Stimulated activated memory B cell treated with anti-CD40 and anti-IgM and Interleukin-4, amounts not matched to agents 10 μg/mL and 1 μg/mL and 100 μg/mL, for 72 hours (primary cell): ENCODE results near the gene SGPL1.

Experiments used
- ATAC-seq: fragments of 150-1000 bp; cut with Tn5 transposase; 2 replicates; pipeline ENCODE4 v1.10.0; 2021
- H3K27ac Mint-ChIP-seq: one replicate; pipeline ENCODE4 v1.8.0; 2022; ENCODE audit warnings: mild to moderate bottlenecking, mixed read lengths
- H3K27me3 Mint-ChIP-seq: one replicate; pipeline ENCODE4 v1.8.0; 2022; ENCODE audit warnings: mixed read lengths
- H3K36me3 Mint-ChIP-seq: one replicate; pipeline ENCODE4 v1.8.0; 2022; ENCODE audit warnings: mixed read lengths
- H3K4me1 Mint-ChIP-seq: one replicate; pipeline ENCODE4 v1.8.0; 2022; ENCODE audit warnings: mixed read lengths
- H3K4me3 Mint-ChIP-seq: one replicate; pipeline ENCODE4 v1.8.0; 2022; ENCODE audit warnings: mild to moderate bottlenecking, moderate library complexity, mixed read lengths
- H3K9me3 Mint-ChIP-seq: one replicate; pipeline ENCODE4 v1.8.0; 2022; ENCODE audit warnings: mixed read lengths

The SGPL1 gene

GRCh38 chr10:70791386-70792039 is 24.2 kb upstream of the SGPL1 start:
- H3K27ac Mint-ChIP-seq = no peak overlapping the region
- peaks cover under 1% of the 10 kb centered on the region for H3K9me3 Mint-ChIP-seq
- no peak for ATAC-seq
- no peaks in the 10 kb centered on the region for H3K36me3 Mint-ChIP-seq
- no peaks in the 10 kb centered on the region for H3K4me1 Mint-ChIP-seq
- H3K27me3 Mint-ChIP-seq = peaks cover 59% of the 10 kb centered on the region
- no peak overlapping the region for H3K4me3 Mint-ChIP-seq

DNA sequence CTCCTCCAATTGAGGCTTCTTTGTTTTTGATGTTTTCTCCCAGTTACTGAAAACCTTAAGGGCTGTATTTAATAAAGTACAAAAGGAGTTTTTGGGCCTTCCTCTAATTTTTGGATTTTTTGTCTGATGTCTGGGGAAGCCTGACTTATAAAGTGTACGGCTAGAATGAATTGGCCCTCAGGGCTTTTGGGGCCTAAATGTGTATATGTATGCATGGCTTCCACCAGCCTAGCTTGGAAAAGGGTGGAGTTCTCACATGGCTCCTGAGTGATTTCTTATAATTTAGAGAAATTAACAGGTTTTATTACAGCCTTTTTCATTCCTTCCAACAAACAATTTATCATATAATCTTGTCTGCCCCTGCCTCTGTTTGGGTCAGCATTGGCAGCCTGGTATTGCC is 20.1 kb upstream of the SGPL1 start:
- H3K9me3 Mint-ChIP-seq = peaks cover 3% of the 10 kb centered on the region
- no peak for ATAC-seq

DNA sequence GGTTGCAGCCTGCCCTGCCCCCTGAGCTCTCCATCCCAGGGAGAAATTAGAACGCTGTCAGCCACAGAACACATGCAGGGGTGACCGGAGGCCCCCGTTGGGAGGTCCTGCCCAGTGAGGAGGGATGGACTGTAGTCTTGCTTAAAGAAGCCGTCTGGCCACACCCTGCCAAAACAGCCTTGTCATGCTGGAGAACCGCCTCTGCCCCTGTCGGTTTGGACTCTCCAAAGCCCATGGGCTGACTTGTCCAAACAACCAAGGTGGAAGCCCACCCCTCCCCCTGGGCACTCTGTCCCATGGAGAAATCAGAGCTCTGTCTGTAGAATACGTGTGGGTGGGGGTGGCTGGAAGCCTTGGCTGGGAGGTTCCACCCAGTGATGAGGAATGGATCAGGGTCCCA is 17.9 kb upstream of the SGPL1 start:
- no peaks in the 10 kb centered on the region for H3K36me3 Mint-ChIP-seq
- H3K27ac Mint-ChIP-seq = no peak overlapping the region
- ATAC-seq = no peak
- peaks cover 62% of the 10 kb centered on the region for H3K27me3 Mint-ChIP-seq
- no peak overlapping the region for H3K4me3 Mint-ChIP-seq
- H3K9me3 Mint-ChIP-seq = peaks cover 3% of the 10 kb centered on the region
- H3K4me1 Mint-ChIP-seq = no peaks in the 10 kb centered on the region

More for the DNA sequence above, 20.1 kb upstream of the SGPL1 start:
- Mint-ChIP-seq H3K4me1 (no peaks in the 10 kb centered on the region), H3K4me3 (no peak overlapping the region), H3K27ac (no peak overlapping the region), H3K27me3 (peaks cover 72% of the 10 kb centered on the region), H3K36me3 (no peaks in the 10 kb centered on the region)

DNA sequence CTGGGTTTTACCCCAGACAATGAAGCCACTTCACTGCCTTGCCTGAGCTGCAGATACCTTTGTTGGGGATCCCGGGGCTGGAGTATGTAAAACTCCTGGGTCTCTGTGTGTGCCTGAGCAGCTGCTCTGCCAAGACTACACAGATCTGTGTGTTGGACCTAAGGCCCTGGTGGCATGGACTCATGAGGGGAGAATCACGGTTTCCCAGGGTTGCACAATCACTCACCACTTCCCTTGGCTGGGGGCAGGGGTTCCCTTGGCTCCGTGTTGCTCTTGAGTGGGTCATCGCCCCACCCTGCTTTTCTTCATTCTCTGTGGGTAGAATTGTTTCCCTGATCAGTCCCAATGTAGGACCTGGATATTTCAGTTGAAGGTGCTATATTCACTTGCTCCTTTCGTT is 16.6 kb upstream of the SGPL1 start:
- no peak for ATAC-seq
- Mint-ChIP-seq H3K27me3 (peaks cover 66% of the 10 kb centered on the region), H3K9me3 (peaks cover 3% of the 10 kb centered on the region), H3K4me1 (no peaks in the 10 kb centered on the region), H3K27ac (no peak overlapping the region), H3K4me3 (no peak overlapping the region), H3K36me3 (no peaks in the 10 kb centered on the region)

DNA sequence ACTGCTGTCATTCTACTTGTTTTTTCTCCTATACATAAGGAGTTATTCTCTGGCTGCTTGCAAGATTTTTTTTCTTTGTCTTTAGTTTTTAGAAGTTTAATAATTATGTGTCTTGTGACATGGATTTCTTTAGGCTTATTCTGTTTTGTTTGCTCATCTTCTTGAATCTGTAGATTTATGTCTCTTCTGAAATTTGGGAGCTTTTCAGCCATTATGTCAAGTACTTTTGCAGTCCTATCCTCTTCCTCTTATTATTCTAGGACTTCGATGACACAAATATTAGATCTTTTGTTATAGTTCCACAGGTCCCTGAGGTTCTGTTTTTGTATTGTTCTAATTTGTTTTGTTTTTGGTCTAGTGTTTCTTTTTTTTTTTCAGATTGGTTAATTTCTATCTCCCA is 13.9 kb upstream of the SGPL1 start:
- no peak for ATAC-seq
- Mint-ChIP-seq H3K27me3 (peaks cover 79% of the 10 kb centered on the region), H3K4me1 (no peaks in the 10 kb centered on the region), H3K36me3 (no peaks in the 10 kb centered on the region), H3K27ac (no peak overlapping the region), H3K4me3 (no peak overlapping the region), H3K9me3 (no peaks in the 10 kb centered on the region)

DNA sequence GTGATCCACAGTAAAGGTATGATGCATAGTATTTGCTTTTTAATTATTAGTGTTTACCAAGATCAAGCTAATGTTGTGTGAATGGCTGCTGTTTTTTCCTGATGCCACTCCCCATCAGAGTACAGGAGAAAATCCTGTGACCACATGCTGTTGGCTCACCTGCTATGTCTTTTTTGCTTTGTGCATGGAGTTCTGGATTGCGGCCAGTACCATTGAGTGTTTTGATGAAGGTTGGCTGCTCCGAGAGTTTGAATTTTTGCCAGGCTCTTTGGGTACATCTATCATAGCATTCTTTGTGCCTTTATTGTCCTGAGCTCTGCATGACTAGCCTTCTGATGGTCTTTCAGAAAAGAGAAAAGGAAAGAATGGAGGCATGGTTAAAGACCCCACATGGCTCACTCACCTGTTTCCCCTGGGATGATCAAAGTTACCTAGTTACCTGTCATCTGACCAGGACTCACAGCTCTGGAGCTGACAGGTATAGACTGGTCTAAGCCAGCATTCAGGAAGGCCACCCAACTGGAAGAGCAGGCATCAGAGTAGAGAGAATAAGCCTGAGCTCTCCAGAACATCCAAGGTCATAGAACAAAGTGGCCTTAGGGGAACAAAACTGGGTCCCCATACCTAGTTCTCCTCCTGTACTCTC is 11.8 kb upstream of the SGPL1 start:
- H3K27me3 Mint-ChIP-seq = peaks cover 66% of the 10 kb centered on the region
- H3K4me3 Mint-ChIP-seq = no peak overlapping the region

GRCh38 chr10:70804421-70804808 is 11.3 kb upstream of the SGPL1 start:
- Mint-ChIP-seq H3K27ac (no peak overlapping the region), H3K4me1 (no peaks in the 10 kb centered on the region), H3K36me3 (no peaks in the 10 kb centered on the region), H3K9me3 (no peaks in the 10 kb centered on the region), H3K27me3 (peaks cover 61% of the 10 kb centered on the region), H3K4me3 (no peak overlapping the region)
- no peak for ATAC-seq

More for the DNA sequence above, 11.8 kb upstream of the SGPL1 start:
- no peak for ATAC-seq
- H3K9me3 Mint-ChIP-seq = no peaks in the 10 kb centered on the region
- no peaks in the 10 kb centered on the region for H3K36me3 Mint-ChIP-seq
- H3K27ac Mint-ChIP-seq = no peak overlapping the region
- H3K4me1 Mint-ChIP-seq = no peaks in the 10 kb centered on the region

DNA sequence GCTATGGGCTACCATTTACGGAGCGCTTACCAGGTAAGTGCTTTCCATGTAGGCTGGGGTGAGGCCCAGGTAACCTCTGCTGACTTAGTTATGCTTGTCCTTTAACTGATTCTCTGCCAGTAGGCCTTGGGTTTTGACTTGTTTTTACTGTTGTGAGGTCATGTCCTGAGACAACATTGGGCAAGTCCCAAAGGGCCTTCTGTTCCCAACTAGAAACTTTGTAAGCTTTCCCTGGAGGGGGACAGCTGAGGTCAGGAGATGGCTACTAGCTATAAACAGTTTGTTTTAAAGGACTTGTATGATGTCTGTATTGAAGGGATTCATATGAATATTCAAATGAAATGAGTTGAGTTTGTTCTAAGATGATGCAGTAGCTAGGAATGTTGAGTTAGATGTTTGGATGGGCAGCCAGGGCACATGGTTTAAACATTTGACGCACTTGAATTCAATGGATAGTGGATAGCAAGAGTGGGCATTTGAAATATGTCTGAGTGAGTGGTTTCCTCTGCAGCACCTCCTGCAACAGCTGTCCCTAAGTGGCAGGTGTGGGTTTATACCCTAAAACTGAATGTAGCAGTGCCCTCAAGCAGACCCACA is 10.0 kb upstream of the SGPL1 start:
- no peak overlapping the region for H3K4me3 Mint-ChIP-seq
- no peaks in the 10 kb centered on the region for H3K9me3 Mint-ChIP-seq
- no peaks in the 10 kb centered on the region for H3K4me1 Mint-ChIP-seq
- no peak for ATAC-seq
- H3K27me3 Mint-ChIP-seq = peaks cover 56% of the 10 kb centered on the region
- no peak overlapping the region for H3K27ac Mint-ChIP-seq
- H3K36me3 Mint-ChIP-seq = no peaks in the 10 kb centered on the region

DNA sequence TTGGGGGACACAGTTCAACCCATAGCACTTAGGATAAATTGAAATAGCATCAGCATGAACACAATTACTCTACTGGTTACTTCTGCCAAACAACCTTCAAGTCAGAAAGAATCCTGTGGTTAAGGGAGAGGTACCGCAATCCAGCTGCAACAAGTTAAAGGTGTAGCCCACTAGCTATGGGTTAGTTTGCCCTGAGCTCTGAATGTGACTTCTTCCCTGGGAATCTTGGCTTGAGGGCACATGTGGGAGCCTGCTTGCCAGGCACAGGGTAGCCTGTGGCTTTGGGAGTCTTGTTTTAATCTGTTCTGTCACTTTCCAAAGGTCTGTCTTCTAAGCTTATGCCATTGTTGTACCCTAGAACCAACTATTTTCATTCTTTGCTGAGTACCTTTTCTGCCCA is 8.9 kb upstream of the SGPL1 start:
- H3K9me3 Mint-ChIP-seq = no peaks in the 10 kb centered on the region
- no peaks in the 10 kb centered on the region for H3K36me3 Mint-ChIP-seq
- no peak overlapping the region for H3K27ac Mint-ChIP-seq
- H3K27me3 Mint-ChIP-seq = peaks cover 54% of the 10 kb centered on the region
- no peak overlapping the region for H3K4me3 Mint-ChIP-seq
- ATAC-seq = no peak
- no peaks in the 10 kb centered on the region for H3K4me1 Mint-ChIP-seq

GRCh38 chr10:70807556-70807955 is 8.2 kb upstream of the SGPL1 start:
- H3K27me3 Mint-ChIP-seq = peaks cover 46% of the 10 kb centered on the region
- H3K4me3 Mint-ChIP-seq = no peak overlapping the region
- no peaks in the 10 kb centered on the region for H3K36me3 Mint-ChIP-seq
- H3K9me3 Mint-ChIP-seq = no peaks in the 10 kb centered on the region
- no peaks in the 10 kb centered on the region for H3K4me1 Mint-ChIP-seq
- no peak overlapping the region for H3K27ac Mint-ChIP-seq
- no peak for ATAC-seq

GRCh38 chr10:70809011-70809611 is 6.6 kb upstream of the SGPL1 start:
- H3K27ac Mint-ChIP-seq = no peak overlapping the region

GRCh38 chr10:70809726-70810125 is 6.0 kb upstream of the SGPL1 start:
- Mint-ChIP-seq H3K9me3 (no peaks in the 10 kb centered on the region), H3K27ac (no peak overlapping the region), H3K4me1 (peaks cover 8% of the 10 kb centered on the region), H3K27me3 (peaks cover 26% of the 10 kb centered on the region), H3K4me3 (no peak overlapping the region), H3K36me3 (no peaks in the 10 kb centered on the region)
- no peak for ATAC-seq

More at GRCh38 chr10:70809011-70809611, 6.6 kb upstream of the SGPL1 start:
- H3K4me3 Mint-ChIP-seq = no peak overlapping the region
- no peaks in the 10 kb centered on the region for H3K9me3 Mint-ChIP-seq
- peaks cover 2% of the 10 kb centered on the region for H3K4me1 Mint-ChIP-seq
- peaks cover 32% of the 10 kb centered on the region for H3K27me3 Mint-ChIP-seq
- no peak for ATAC-seq
- H3K36me3 Mint-ChIP-seq = no peaks in the 10 kb centered on the region

DNA sequence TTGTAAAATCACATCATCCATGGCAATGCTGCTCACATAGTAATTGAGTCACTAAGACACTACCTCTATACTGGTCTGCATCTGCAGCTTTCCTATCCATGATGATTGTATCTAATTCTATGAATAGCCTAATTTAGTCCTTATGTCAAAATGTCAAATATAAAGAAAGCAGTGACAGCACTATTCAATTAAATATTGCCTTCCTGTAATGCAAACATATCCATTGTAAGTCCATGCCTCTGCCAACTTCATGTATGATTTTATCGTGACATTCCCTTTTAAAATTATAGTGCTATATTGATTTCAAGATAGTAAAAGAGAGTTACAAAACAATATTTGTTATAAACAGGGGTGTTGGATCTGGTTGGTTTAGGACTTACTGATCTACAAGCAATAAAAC is 4.8 kb upstream of the SGPL1 start:
- Mint-ChIP-seq H3K4me3 (no peak overlapping the region), H3K9me3 (no peaks in the 10 kb centered on the region), H3K4me1 (peaks cover 16% of the 10 kb centered on the region), H3K36me3 (no peaks in the 10 kb centered on the region), H3K27me3 (peaks cover 17% of the 10 kb centered on the region), H3K27ac (no peak overlapping the region)
- ATAC-seq = no peak

DNA sequence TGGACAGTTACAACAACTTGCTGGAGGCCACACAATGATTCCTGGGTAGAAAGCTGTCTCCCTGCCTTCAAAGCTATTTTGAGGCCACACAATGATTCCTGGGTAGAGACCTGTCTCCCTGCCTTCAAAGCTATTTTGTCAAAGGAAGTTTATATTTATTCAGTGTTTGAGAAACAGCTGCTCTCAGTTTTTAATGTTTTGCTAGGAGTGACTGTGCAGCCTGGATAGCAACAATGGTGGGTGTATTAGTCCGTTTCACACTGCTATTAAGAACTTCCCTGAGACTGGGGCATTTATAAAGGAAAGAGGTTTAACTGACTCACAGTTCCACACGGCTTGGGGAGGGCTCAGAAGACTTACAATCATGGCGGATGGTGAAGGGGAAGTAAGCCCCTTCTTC is 3.9 kb upstream of the SGPL1 start:
- Mint-ChIP-seq H3K27ac (no peak overlapping the region), H3K4me1 (peaks cover 24% of the 10 kb centered on the region), H3K4me3 (no peak overlapping the region), H3K36me3 (no peaks in the 10 kb centered on the region), H3K9me3 (no peaks in the 10 kb centered on the region), H3K27me3 (peaks cover 8% of the 10 kb centered on the region)
- no peak for ATAC-seq

DNA sequence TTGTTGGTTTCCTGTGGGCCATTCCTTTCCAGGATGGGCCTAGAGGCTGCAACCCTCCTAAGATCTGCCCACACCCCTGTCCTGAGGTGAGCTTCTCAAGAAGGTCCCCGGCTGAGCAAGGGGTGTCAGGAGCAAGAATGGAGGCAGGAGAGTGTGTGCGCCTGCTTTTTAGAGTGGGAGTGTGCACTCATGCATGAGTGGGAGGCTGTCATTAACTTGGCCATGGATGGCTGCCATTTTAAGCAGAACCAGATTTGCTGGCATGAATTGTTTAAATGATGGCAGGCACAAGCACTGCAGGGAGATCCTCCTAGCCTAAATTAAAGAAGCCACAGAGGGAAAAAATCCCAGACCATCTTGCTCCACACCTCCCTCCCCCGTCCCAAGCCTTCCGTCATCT is 2.9 kb upstream of the SGPL1 start:
- peaks cover 4% of the 10 kb centered on the region for H3K36me3 Mint-ChIP-seq
- H3K27ac Mint-ChIP-seq = no peak overlapping the region
- H3K9me3 Mint-ChIP-seq = no peaks in the 10 kb centered on the region
- H3K4me3 Mint-ChIP-seq = no peak overlapping the region
- no peak for ATAC-seq
- H3K4me1 Mint-ChIP-seq = peaks cover 33% of the 10 kb centered on the region
- no peaks in the 10 kb centered on the region for H3K27me3 Mint-ChIP-seq

GRCh38 chr10:70814126-70814525 is 1.6 kb upstream of the SGPL1 start:
- H3K4me1 Mint-ChIP-seq = peaks cover 46% of the 10 kb centered on the region
- no peaks in the 10 kb centered on the region for H3K27me3 Mint-ChIP-seq
- H3K27ac Mint-ChIP-seq = peak overlapping the region; percentile 87
- peaks cover 8% of the 10 kb centered on the region for H3K36me3 Mint-ChIP-seq
- no peaks in the 10 kb centered on the region for H3K9me3 Mint-ChIP-seq
- ATAC-seq = no peak
- H3K4me3 Mint-ChIP-seq = no peak overlapping the region
